T1000 (cell line): ENCODE results near the gene PTCH1.

Experiments
- DNase-seq: peaks from one replicate; lab custom pipeline; 2025; ENCODE audit warnings: mixed read lengths; lab: John Stamatoyannopoulos, UW

PTCH1 gene

GRCh38 chr9:95516734-95517558, at the start of gene PTCH1:
Gene PTCH1 (minus strand): TSS chr9:95516971.
- no peak for DNase-seq

DNA sequence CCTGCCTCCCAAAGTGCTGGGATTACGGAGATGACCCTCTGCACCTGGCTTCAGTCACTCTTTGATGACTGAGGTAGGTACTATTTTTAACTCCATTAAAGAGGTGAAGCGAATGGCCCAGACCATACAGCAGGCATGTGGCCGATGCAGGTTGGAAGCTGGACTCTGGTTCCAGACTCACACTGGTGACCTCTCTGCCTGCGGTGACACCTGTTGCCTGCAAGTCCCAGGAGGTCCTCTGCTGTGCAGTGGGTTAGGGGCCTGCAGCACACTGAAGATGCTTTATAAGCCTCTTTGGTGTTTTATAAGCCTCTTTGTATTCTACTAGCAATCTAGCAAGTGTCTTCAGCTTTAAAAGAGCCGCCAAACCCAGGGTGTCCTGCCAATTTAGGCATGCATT, 49.2 kb upstream of the PTCH1 start:
- DNase-seq = no peak

DNA sequence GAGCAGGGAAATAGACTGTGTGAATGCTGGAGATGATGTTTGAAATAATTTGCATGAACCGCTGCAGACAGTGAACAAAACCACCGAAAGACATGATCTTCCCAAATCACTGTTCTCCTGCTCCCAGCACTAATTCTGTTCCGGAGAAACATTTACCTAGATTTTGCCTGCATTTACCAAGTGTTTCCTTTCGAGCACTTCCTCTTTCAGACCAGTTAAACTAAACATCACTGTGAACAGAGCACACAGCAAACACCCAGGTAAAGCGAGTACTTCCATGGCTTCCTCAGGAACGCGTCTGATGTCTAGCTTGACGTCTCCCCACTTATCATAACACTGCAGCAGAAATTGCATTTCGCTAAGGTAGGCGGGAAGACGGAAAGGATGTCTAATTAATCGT, 45.1 kb upstream of the PTCH1 start:
- DNase-seq = no peak

DNA sequence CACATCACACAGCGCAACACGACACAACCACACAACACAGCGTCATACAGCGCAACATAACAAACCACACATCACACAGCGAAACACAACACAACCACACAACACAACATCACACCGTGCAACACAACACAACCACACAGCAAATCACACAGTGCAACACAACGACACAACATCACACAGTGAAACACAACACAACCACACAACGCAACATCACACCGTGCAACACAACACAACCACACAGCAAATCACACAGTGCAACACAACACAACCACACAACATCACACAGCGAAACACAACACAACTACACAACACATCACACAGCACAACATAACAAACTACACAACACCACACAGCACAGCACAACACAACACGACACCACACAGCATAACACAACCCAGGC, 40.4 kb upstream of the PTCH1 start:
- no peak for DNase-seq

GRCh38 chr9:95556521-95556920, 39.8 kb upstream of the PTCH1 start:
- no peak for DNase-seq

DNA sequence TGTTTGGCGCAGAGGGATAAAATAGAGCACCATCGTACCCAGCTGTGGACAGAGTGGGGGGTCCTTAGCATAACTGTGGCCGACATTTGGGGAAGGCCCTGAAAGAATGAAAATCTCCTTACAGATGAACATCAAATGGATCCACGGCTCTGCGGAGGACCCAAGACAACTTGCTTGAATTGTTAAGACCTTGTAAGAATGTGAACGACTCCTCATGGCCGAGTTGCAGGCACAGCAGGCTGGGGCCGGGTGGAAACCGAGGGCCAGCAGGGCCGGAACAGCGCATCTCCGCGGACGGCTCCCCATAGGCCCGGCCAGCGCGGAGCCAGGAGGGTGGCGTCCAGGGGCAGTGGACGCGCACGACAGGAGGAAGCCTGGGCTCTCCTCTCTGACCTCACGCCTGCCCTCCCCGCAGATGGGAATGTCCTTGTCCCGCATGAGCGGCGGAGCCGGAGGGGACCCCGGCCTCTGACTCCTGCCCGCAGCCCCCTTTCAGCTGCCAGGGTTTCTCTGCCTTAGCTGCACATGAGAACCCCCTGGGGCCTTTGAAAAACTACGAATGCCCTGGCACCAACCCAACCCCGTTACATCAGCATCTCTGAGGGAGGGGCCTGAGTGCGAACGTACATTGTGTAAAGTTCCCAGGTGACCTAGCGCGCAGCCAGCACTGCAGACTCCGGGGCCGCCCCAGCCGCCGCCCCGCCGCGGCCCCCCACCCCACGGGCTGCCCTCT, 36.2 kb upstream of the PTCH1 start:
- no peak for DNase-seq

DNA sequence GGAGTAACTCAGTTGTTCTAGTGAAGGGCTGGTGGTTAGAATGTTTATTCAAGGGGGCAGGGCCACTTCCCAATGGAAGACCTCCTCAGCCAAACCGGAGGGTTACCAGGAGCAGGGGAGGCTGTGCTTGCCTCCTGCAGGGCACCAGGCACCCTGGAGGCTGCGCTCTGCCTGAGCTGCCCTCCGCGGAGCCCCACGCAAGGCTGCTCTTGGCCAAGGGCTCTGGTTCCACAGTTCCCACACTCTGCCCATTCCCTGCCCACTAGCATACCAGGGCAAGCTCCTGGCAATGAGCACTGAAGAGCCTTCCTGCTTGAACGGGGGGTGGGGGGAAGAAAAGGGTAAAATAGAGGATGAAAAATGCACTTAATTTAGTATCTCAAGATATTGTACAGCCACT, 35.5 kb upstream of the PTCH1 start:
- no peak for DNase-seq

- DNase-seq = no peak
Measured at GRCh38 chr9:95551406-95551805, 34.6 kb upstream of the PTCH1 start.

GRCh38 chr9:95545831-95546567, 29.2 kb upstream of the PTCH1 start:
- DNase-seq = no peak

- DNase-seq = no peak
Measured at GRCh38 chr9:95533996-95534680, 17.4 kb upstream of the PTCH1 start.

GRCh38 chr9:95529910-95530309, 13.1 kb upstream of the PTCH1 start:
- DNase-seq = no peak

DNA sequence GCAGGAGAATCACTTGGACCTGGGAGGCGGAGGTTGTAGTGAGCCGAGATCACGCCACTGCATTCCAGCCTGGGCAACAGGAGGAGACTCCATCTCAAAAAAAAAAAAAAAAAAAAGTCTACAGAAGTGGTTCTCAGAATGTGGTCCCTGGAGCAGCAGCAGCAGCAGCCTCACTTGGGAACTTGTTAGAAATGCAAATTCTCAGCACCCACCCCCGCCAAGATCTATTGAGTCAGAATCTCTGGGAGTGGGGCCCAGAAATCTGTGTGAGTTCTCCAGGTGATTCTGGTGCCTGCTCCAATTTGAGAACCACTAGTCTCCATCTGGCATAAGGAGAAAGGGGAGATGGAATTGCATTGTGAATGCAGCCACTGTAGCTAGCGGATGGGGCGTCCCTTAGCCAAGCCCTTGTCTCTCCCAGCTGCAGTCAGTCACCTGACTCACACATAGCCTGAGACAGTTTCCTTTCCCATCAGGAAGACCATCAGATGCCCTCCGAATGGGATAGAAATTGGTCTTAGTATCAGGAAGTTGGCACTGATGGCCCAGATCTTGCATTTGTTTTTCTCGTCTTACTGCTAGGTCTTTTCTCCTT, 12.2 kb upstream of the PTCH1 start:
- DNase-seq = no peak

GRCh38 chr9:95522871-95523370, 6.2 kb upstream of the PTCH1 start:
- DNase-seq = no peak

GRCh38 chr9:95521699-95522098, 4.9 kb upstream of the PTCH1 start:
- DNase-seq = no peak

DNA sequence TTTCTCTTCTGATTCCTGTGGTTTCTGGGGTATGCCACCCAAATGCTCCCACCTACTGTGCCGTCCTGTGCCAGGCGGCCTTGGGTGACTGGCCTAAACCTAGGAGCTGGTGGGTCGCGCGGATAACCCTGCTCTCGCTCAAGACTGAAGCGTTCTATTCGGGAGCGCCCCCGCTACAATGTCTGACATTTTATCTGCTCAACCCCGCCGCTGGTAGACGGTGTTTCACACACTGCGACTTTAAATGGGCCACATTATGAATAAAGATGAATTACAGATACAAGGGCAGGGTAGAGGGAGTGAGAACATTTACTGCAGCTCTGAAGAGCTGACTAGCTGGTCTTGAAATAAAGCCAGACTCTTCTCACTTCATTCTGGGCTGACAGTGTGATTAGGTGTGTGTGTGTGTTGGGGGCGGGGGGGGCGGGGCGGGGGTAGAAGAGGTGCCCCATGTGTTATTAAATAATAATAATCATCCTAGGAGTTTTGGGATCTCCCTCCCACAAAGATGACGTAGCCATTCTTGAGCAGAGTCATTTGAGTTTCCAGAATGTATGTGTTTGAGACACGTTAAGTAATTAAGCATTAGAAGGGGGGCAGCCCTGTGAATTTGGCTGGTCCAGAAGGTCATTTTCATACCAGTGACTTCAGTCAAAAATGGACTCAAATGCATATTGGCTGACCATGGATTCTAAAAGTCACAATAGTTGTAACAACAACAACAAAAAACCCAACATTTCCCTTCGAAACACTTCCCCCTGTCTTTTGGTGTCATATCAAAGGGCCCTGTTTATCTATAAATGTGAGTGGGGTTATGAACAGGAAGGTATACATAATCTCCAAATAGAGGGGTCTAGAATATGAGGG, 1.0 kb upstream of the PTCH1 start:
- DNase-seq = no peak

DNA sequence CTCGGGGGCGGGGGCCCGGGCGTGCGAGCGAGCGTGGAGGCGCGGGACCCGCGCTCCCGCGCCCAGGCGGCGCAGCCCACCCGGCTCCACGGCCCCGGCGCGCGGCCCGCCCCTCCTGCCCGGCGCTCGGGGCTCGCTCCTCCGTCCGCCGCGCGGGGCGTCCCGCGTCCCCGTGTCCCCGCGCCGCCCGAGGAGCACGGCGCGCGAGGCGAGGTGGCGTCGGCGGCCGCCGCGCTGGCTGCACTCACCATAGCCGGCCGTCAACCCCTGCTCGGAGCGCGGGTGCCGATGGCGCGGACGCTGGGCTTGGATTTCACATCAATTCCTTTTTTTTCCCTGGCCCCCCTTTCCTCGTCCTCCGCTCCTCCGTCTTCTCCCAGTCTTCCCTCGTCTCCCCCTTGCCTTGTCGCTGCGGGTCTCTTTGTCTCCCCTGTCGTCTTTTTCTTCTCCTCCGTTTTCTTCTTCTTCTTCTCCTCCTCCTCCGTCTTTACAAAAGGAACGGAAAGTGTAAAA, 494 bp downstream of the PTCH1 start:
- no peak for DNase-seq

- no peak for DNase-seq
Measured at GRCh38 chr9:95515272-95516113, 1.3 kb downstream of the PTCH1 start.

- DNase-seq = no peak
Measured at GRCh38 chr9:95514342-95514741, 2.4 kb downstream of the PTCH1 start.

DNA sequence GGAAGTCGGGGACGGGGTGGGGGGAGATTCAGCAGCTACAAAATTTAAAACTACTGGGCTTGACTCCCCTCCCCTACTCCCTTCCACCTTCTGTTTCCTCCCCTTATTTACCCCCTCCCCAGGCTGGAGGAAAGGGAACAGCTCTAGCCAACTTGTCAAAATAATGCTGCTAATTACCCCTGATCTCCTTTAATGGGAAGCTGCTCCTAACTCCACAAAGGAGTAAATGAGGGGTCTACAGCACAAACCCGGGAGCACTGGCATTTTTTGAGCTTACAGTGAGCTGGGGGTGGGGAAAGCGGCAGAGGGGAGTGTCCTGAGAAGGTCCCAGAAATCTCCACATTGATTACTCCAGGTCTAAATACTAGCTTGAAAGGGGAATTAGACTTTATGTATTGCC, 3.1 kb downstream of the PTCH1 start:
- no peak for DNase-seq
